DND-41 (cell line): ENCODE measurements around the gene MAML3.

ENCODE experiments used
- ATAC-seq: fragments of 200-7000 bp; cut with Tn5 transposase; 3 replicates; pipeline ENCODE4 v1.9.1; 2021; ENCODE audit warnings: low read depth; ENCODE audit not compliant: insufficient read depth
- DNase-seq: peaks from one replicate; pipeline ENCODE4 v3.0.0-alpha.2; 2020
- H2AFZ ChIP-seq: 2 replicates; pipeline ENCODE4 v1.6.0; 2012; ENCODE audit warnings: low read depth, low read length
- H3K27ac ChIP-seq: 2 replicates; pipeline ENCODE4 v1.5.1; 2012; ENCODE audit warnings: low read length, inconsistent platforms
- H3K27me3 ChIP-seq: fragments of 200-600 bp; sonication (generic); 2 replicates; pipeline ENCODE4 v1.6.0; 2012; ENCODE audit warnings: low read length, mild to moderate bottlenecking, inconsistent platforms; ENCODE audit not compliant: insufficient read depth, poor library complexity
- H3K36me3 ChIP-seq: 2 replicates; pipeline ENCODE4 v1.5.1; 2012; ENCODE audit warnings: low read length, inconsistent platforms; ENCODE audit not compliant: insufficient read depth
- H3K4me1 ChIP-seq: 2 replicates; pipeline ENCODE4 v1.5.1; 2012; ENCODE audit warnings: mild to moderate bottlenecking, low read length; ENCODE audit not compliant: insufficient read depth
- H3K4me2 ChIP-seq: 2 replicates; pipeline ENCODE4 v1.6.0; 2012; ENCODE audit warnings: mild to moderate bottlenecking, moderate library complexity, low read length, inconsistent platforms; ENCODE audit not compliant: insufficient read depth
- H3K4me3 ChIP-seq, 2 experiments: fragments of 200-600 bp in 1 of 2; shearing (Covaris generic) in 1 of 2; 2 replicates each; pipeline ENCODE4 v1.5.1; 2012 to 2016; ENCODE audit warnings: inconsistent platforms in 2 of 2, low read length in 2 of 2, mild to moderate bottlenecking in 2 of 2, low read depth in 1 of 2, moderate library complexity in 1 of 2
- H3K79me2 ChIP-seq: 2 replicates; pipeline ENCODE4 v1.6.0; 2012; ENCODE audit warnings: low read length, inconsistent platforms; ENCODE audit not compliant: insufficient read depth
- H3K9ac ChIP-seq: 2 replicates; pipeline ENCODE4 v1.6.0; 2012; ENCODE audit warnings: low read depth, mild to moderate bottlenecking, inconsistent platforms, low read length, moderate library complexity
- H3K9me3 ChIP-seq: 2 replicates; pipeline ENCODE4 v1.5.1; 2012; ENCODE audit warnings: low read length, moderate library complexity, mild to moderate bottlenecking, inconsistent platforms; ENCODE audit not compliant: insufficient read depth, severe bottlenecking
- H4K20me1 ChIP-seq: 2 replicates; pipeline ENCODE4 v1.6.0; 2012; ENCODE audit warnings: low read length; ENCODE audit not compliant: insufficient read depth
- EZH2 ChIP-seq: IDR thresholded peaks from 3 replicates; pipeline ENCODE4 v1.6.1; 2012; ENCODE audit warnings: borderline replicate concordance, low read depth, mild to moderate bottlenecking, moderate library complexity, low read length, inconsistent platforms; ENCODE audit not compliant: severe bottlenecking
- TF ChIP-seq, protein P1 (sequence below): IDR thresholded peaks from 2 replicates; pipeline ENCODE4 v1.5.1; 2012; ENCODE audit warnings: borderline replicate concordance, low read length, moderate library complexity, mild to moderate bottlenecking; ENCODE audit not compliant: poor library complexity, severe bottlenecking; ENCODE audit errors: extremely low read depth

MAML3 gene

DNA sequence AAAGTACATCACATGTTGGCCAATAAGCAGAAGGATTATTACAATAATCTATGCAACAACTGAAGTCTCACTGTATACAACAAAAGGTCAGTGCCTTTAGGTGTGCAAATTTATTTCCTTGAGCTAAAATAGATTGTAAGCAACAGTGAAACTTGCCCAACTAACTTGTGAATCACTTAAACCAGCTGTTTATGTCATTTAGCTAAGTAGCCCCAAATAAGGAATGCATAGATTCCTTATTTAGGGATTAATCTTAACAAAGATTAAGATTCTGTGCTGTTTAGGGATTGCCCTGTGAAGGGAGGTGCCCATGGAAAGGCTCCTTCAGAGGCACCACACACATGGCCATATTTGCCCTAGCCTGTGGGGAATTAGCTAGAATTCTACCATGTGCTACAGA is 168.6 kb downstream of the MAML3 start:
- no peak overlapping the region for H3K9ac ChIP-seq
- no peak overlapping the region for H3K4me2 ChIP-seq
- TF ChIP-seq, protein P1, sequence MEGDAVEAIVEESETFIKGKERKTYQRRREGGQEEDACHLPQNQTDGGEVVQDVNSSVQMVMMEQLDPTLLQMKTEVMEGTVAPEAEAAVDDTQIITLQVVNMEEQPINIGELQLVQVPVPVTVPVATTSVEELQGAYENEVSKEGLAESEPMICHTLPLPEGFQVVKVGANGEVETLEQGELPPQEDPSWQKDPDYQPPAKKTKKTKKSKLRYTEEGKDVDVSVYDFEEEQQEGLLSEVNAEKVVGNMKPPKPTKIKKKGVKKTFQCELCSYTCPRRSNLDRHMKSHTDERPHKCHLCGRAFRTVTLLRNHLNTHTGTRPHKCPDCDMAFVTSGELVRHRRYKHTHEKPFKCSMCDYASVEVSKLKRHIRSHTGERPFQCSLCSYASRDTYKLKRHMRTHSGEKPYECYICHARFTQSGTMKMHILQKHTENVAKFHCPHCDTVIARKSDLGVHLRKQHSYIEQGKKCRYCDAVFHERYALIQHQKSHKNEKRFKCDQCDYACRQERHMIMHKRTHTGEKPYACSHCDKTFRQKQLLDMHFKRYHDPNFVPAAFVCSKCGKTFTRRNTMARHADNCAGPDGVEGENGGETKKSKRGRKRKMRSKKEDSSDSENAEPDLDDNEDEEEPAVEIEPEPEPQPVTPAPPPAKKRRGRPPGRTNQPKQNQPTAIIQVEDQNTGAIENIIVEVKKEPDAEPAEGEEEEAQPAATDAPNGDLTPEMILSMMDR = no peak
- no peak for TF ChIP-seq EZH2
- peaks cover 1% of the 10 kb centered on the region; the same call in 1 of the 2 replicates for H3K4me1 ChIP-seq
- no peaks in the 10 kb centered on the region for H3K9me3 ChIP-seq
- no peaks in the 10 kb centered on the region for H3K27me3 ChIP-seq
- DNase-seq = no peak
- no peak overlapping the region for H3K27ac ChIP-seq
- H3K36me3 ChIP-seq = no peaks in the 10 kb centered on the region
- no peaks in the 10 kb centered on the region for H4K20me1 ChIP-seq
- no peak overlapping the region for H3K4me3 ChIP-seq
- no peak for ATAC-seq
- no peaks in the 10 kb centered on the region for H3K79me2 ChIP-seq
- H2AFZ ChIP-seq = no peak overlapping the region

DNA sequence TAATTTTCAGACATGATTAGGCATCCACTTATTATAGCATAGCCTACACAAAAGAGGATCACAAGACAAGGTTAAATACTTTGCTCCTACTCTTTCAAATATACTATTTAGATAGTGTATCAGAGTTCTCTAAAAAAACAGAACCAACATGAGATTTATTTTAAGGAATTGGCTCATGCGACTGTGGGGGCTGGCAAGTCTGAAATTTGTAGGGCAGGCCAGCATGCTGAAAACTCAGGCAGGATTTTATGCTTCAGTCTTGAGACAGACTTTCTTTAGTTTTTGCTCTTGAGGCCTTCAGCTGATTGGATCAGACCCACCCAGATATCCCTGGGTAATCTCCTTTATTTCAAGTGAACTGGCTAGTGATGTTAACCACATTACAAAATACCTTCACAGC is 169.5 kb downstream of the MAML3 start:
- no peak for TF ChIP-seq EZH2
- TF ChIP-seq, protein P1 = no peak
- Histone ChIP-seq H4K20me1 (no peaks in the 10 kb centered on the region), H2AFZ (no peak overlapping the region), H3K79me2 (no peaks in the 10 kb centered on the region), H3K4me2 (no peak overlapping the region), H3K4me3 (no peak overlapping the region), H3K27me3 (no peaks in the 10 kb centered on the region), H3K36me3 (no peaks in the 10 kb centered on the region), H3K9me3 (no peaks in the 10 kb centered on the region), H3K27ac (no peak overlapping the region), H3K4me1 (peaks cover 10% of the 10 kb centered on the region), H3K9ac (no peak overlapping the region)
- DNase-seq (no peak), ATAC-seq (no peak)

DNA sequence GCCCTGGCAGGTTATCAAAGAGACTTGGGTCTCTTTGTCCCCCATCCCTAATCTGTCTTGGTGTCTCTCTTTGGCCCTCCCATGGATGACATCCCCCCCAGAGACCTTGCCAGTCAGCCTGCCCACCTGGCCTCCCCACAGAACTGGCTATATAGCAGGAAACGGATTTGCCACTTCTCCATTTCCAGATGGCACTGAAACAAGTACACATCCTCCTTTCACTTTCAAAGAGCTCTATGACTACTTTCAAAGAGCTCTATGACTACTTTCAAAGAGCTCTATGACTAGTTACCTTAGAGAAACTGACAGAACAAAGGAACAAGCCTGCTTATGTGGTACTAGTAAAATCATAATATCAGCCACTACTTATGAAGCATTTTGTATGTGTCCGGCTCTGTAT is 175.3 kb downstream of the MAML3 start:
- DNase-seq = peak; percentile 75
- H3K4me3 ChIP-seq = no peak overlapping the region
- H3K4me2 ChIP-seq = peak overlapping the region; percentile 9
- ATAC-seq = peak; percentile 91
- no peaks in the 10 kb centered on the region for H4K20me1 ChIP-seq
- H3K79me2 ChIP-seq = no peaks in the 10 kb centered on the region
- peaks cover 44% of the 10 kb centered on the region for H3K4me1 ChIP-seq
- no peaks in the 10 kb centered on the region for H3K27me3 ChIP-seq
- no peak overlapping the region for H3K9ac ChIP-seq
- no peaks in the 10 kb centered on the region for H3K36me3 ChIP-seq
- peak overlapping the region; percentile 28 for H3K27ac ChIP-seq
- no peaks in the 10 kb centered on the region for H3K9me3 ChIP-seq
- TF ChIP-seq, protein P1 = no peak
- TF ChIP-seq EZH2 = no peak
- H2AFZ ChIP-seq = no peak overlapping the region
